Fibroblast of lung (primary cell): ENCODE data around the gene GPC5. TPM values are rescaled to one million over a fixed set of nuclear protein-coding genes. Genes with fewer than 3 reads are reported as not detected.

ENCODE experiments used
- DNase-seq, 2 donors: peaks; one replicate each; pipeline versions ENCODE4 v3.0.0 to v3.0.0-alpha.2; 2010; ENCODE audit warnings: low read depth in 2 of 2
- H2AFZ ChIP-seq: 2 replicates; pipeline ENCODE4 v1.5.1; 2012; ENCODE audit warnings: low read length, control low read depth, inconsistent platforms
- H3K27ac ChIP-seq: 2 replicates; pipeline ENCODE4 v1.5.1; 2011; ENCODE audit warnings: low read length, control low read depth; ENCODE audit not compliant: insufficient read depth
- H3K27me3 ChIP-seq: 2 replicates; pipeline ENCODE4 v1.5.1; 2011; ENCODE audit warnings: mild to moderate bottlenecking, low read length; ENCODE audit not compliant: control insufficient read depth, insufficient read depth
- H3K36me3 ChIP-seq: 2 replicates; pipeline ENCODE4 v1.5.1; 2011; ENCODE audit warnings: low read length; ENCODE audit not compliant: control insufficient read depth, insufficient read depth
- H3K4me1 ChIP-seq: 2 replicates; pipeline ENCODE4 v1.5.1; 2011; ENCODE audit warnings: low read length; ENCODE audit not compliant: control insufficient read depth, insufficient read depth; ENCODE audit errors: extremely low read depth
- H3K4me2 ChIP-seq: 2 replicates; pipeline ENCODE4 v1.5.1; 2011; ENCODE audit warnings: low read length, control low read depth; ENCODE audit not compliant: insufficient read depth; ENCODE audit errors: extremely low read depth
- H3K4me3 ChIP-seq, 4 experiments: fragments of 200-600 bp in 1 of 4; sonication (generic) in 1 of 4; replicated peaks in 1 of 4; 2 replicates each; pipeline ENCODE4 v1.5.1; 2011 to 2016; ENCODE audit warnings: low read length in 4 of 4, low read depth in 3 of 4, mild to moderate bottlenecking in 3 of 4, control low read depth in 2 of 4, inconsistent platforms in 1 of 4, mixed read lengths in 1 of 4; ENCODE audit not compliant: insufficient read depth in 1 of 4; ENCODE audit errors: control extremely low read depth in 1 of 4
- H3K79me2 ChIP-seq: 2 replicates; pipeline ENCODE4 v1.5.1; 2012; ENCODE audit warnings: mild to moderate bottlenecking, low read length, inconsistent platforms; ENCODE audit not compliant: control insufficient read depth, insufficient read depth
- H3K9ac ChIP-seq: 2 replicates; pipeline ENCODE4 v1.5.1; 2011; ENCODE audit warnings: mild to moderate bottlenecking, low read length, control low read depth; ENCODE audit not compliant: insufficient read depth
- H3K9me3 ChIP-seq: 2 replicates; pipeline ENCODE4 v1.5.1; 2012; ENCODE audit warnings: low read depth, low read length; ENCODE audit not compliant: control insufficient read depth, insufficient read depth
- H4K20me1 ChIP-seq: 2 replicates; pipeline ENCODE4 v1.5.1; 2011; ENCODE audit warnings: low read length; ENCODE audit not compliant: control insufficient read depth, insufficient read depth; ENCODE audit errors: extremely low read depth
- CTCF ChIP-seq, 2 donors: IDR thresholded peaks in 1 of 2; conservative IDR thresholded peaks in 1 of 2; 1 replicate in 1 of 2; 2 replicates in 1 of 2; pipeline ENCODE4 v1.5.1; 2011 to 2012; ENCODE audit warnings: low read length in 2 of 2, control low read depth in 1 of 2, inconsistent platforms in 1 of 2, low read depth in 1 of 2, mild to moderate bottlenecking in 1 of 2
- EZH2 ChIP-seq: IDR thresholded peaks from 2 replicates; pipeline ENCODE4 v1.5.1; 2012; ENCODE audit warnings: low read length, control low read depth, mild to moderate bottlenecking; ENCODE audit errors: missing control alignments
- polyA plus RNA-seq, 2 donors: library from polyadenylated mRNA; depleted of rRNA in 1 of 2; stranded (reverse) in 1 of 2; unstranded in 1 of 2; fragments of >200 nt; gene quantifications; 2 replicates each; pipeline ENCODE4 v1.2.1, GENCODE V29; 2011 to 2012; ENCODE audit warnings: missing spikeins in 1 of 2
- total RNA-seq: library from RNA; depleted of rRNA; stranded (reverse); fragments of >200 nt; gene quantifications from 2 replicates; pipeline ENCODE4 v1.2.1, GENCODE V29; 2014

The GPC5 gene
- total and polyA plus RNA-seq, 2 donors (not counting 1 experiment from before 2014, with no cell fraction given), result 0.17 TPM; not detected in 1

- Histone ChIP-seq H4K20me1 (no peaks in the 10 kb centered on the region), H2AFZ (no peak overlapping the region), H3K9me3 (no peaks in the 10 kb centered on the region), H3K4me3 (no peak overlapping the region), H3K27ac (no peak overlapping the region), H3K27me3 (no peaks in the 10 kb centered on the region), H3K4me2 (no peak overlapping the region), H3K9ac (no peak overlapping the region), H3K36me3 (no peaks in the 10 kb centered on the region), H3K79me2 (no peaks in the 10 kb centered on the region), H3K4me1 (no peaks in the 10 kb centered on the region)
- TF ChIP-seq EZH2 (no peak), CTCF (conservative IDR thresholded peaks at IDR 0.05 in 1 of 2, IDR thresholded peaks at IDR 0.05 in 1 of 2; ENCODE audit: low read depth in 1 of 2, low read length in 2 of 2) (no peak)
- DNase-seq, result no peak
Observed at GRCh38 chr13:91868351-91868750, 469.9 kb downstream of the GPC5 start.

GRCh38 chr13:91878491-91878890, 480.1 kb downstream of the GPC5 start:
- TF ChIP-seq CTCF (conservative IDR thresholded peaks at IDR 0.05 in 1 of 2, IDR thresholded peaks at IDR 0.05 in 1 of 2; ENCODE audit: low read depth in 1 of 2, low read length in 2 of 2) (no peak), EZH2 (no peak)

GRCh38 chr13:91879360-91879759, 480.9 kb downstream of the GPC5 start:
- H3K27me3 ChIP-seq, result no peaks in the 10 kb centered on the region
- H2AFZ ChIP-seq, result no peak overlapping the region
- no peak overlapping the region for H3K4me2 ChIP-seq
- H3K27ac ChIP-seq, result no peak overlapping the region
- H3K9me3 ChIP-seq, result no peaks in the 10 kb centered on the region
- no peak overlapping the region for H3K4me3 ChIP-seq
- no peaks in the 10 kb centered on the region for H3K79me2 ChIP-seq
- no peaks in the 10 kb centered on the region for H3K4me1 ChIP-seq
- no peak overlapping the region for H3K9ac ChIP-seq
- DNase-seq, result no peak
- no peaks in the 10 kb centered on the region for H4K20me1 ChIP-seq
- TF ChIP-seq CTCF (conservative IDR thresholded peaks at IDR 0.05 in 1 of 2, IDR thresholded peaks at IDR 0.05 in 1 of 2; ENCODE audit: low read depth in 1 of 2, low read length in 2 of 2) (no peak), EZH2 (no peak)
- H3K36me3 ChIP-seq, result no peaks in the 10 kb centered on the region

More at GRCh38 chr13:91878491-91878890, 480.1 kb downstream of the GPC5 start:
- no peaks in the 10 kb centered on the region for H3K9me3 ChIP-seq
- no peak overlapping the region for H3K4me3 ChIP-seq
- no peak overlapping the region for H3K4me2 ChIP-seq
- no peaks in the 10 kb centered on the region for H3K27me3 ChIP-seq
- H3K36me3 ChIP-seq, result no peaks in the 10 kb centered on the region
- DNase-seq, result no peak
- no peaks in the 10 kb centered on the region for H3K4me1 ChIP-seq
- no peak overlapping the region for H2AFZ ChIP-seq
- H4K20me1 ChIP-seq, result no peaks in the 10 kb centered on the region
- no peaks in the 10 kb centered on the region for H3K79me2 ChIP-seq
- no peak overlapping the region for H3K9ac ChIP-seq
- no peak overlapping the region for H3K27ac ChIP-seq
